Measurements from ENCODE around the gene CCDC33. TPM values are rescaled to one million over a fixed set of nuclear protein-coding genes. Genes with fewer than 3 reads are reported as not detected.

The CCDC33 gene
- total RNA-seq, 4 donors from 2014 or later = 0.13 TPM; not detected in 3

DNA sequence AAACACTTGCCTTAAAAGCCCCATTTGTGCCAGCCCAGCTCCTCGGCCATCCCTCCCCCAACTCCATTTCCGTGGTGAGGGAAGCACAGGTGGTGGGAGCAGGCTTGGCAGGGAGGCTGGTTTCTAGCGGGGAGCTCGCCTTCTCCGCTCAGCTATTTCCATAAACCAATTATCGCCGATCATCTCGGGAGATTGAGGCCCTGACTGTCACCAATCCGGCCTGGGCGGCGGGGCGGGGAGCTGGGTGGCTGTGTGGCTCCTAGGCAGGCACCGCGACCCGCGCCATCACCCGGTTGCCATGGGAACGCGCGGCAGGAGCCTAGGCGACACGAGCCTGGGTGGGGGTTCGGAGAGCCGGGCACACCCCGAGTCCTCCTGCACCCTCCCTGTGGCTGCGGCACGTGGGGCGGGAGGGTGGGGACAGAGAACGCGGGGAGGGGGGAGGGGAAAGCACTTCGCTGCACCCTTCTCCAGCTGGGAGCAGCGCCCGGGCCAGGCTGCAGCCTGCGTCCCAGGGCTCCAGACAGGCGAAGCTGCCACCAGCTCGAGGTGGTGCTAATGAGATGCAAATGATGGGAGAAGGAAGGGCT is 9.3 kb downstream of the CCDC33 start:
- intact Hi-C loops (cut with DNase I) = no loop called here

DNA sequence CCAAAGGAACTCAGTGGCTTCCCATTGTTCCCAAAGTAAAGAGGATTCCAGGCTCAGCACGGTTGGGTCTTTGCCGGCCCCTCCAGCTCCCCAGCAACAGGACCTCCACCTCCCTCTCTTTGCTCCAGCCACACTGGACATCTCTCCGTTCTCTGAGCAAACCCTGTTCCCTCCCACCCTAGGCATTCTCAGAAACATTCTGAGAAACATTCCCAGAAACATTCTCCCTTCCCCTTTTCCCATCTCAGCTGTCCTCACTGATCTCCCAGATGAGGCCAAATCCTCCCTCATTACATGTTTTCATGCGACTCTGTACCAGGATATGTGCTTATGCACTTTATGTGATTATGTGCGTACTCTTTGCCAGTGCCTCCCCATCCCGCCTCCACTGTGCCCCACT is 14.1 kb downstream of the CCDC33 start:
- intact Hi-C loops (cut with DNase I) = no loop called here
- H3K9me3 ChIP-seq = no peaks in the 10 kb centered on the region
- peak overlapping the region; percentile 75 to 78 (median 76) for H3K27ac ChIP-seq
- no peak overlapping the region for H3K4me3 ChIP-seq (replicated peaks in 1 of 3)
- 82 to 85% methylated on average over 6 of the region's 6 CpGs for WGBS, 2 donors
- H3K27me3 ChIP-seq = no peaks in the 10 kb centered on the region
- DNase-seq = no peak
- peaks cover 13 to 31% of the 10 kb centered on the region in 2 donors for H3K4me1 ChIP-seq
- TF ChIP-seq CTCF (IDR thresholded peaks at IDR 0.05) (no peak), POLR2A (IDR thresholded peaks at IDR 0.05) (no peak)
- H3K36me3 ChIP-seq = no peaks in the 10 kb centered on the region

More for the DNA sequence above, 9.3 kb downstream of the CCDC33 start:
- 16 to 21% methylated on average over 11 to 17 of the region's 36 CpGs for WGBS, 2 donors
- Histone ChIP-seq H3K9me3 (no peaks in the 10 kb centered on the region), H3K27ac (no peak overlapping the region), H3K4me3 (replicated peaks in 1 of 3) (no peak overlapping the region), H3K36me3 (no peaks in the 10 kb centered on the region), H3K27me3 (no peaks in the 10 kb centered on the region), H3K4me1 (peaks cover 4 to 36% of the 10 kb centered on the region in 2 donors)
- peak; percentile 43 to 44 for DNase-seq
- TF ChIP-seq POLR2A (IDR thresholded peaks at IDR 0.05) = no peak
- no peak for TF ChIP-seq CTCF (IDR thresholded peaks at IDR 0.05)

DNA sequence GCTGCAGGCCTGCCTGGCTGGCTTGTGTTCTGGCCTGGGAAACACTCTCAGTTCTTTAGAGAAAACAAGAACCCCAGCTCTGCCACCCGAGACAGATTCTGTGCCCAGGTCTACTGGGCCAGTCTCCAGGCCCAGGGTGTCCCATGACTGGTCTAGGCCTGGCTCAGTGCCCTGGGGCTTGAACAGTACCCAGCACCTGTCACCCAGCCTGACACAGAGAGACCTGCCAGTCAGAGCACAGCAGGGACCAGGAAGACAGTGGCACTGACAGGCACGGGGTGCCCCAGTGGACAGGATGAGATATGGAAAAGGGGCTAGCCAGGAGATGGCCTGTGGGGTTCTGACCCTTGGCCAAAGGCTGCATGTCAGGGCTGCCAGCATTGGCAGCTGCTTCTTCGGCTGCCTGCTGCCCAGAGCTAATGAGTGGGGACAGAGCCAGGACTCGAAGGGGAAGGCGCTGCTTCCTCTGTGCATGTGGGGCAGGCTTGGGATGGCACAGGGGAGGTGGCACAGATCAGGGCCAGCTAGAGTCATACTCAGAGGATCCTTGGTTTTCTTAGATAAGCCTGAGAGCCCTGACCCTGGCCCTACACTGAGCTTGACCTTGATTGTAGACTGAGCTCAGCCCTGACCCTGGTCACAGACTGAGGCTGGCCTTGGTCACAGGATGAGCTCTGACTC is 15.1 kb downstream of the CCDC33 start:
- intact Hi-C loops (cut with DNase I) = no loop called here
- Histone ChIP-seq H3K9me3 (no peaks in the 10 kb centered on the region), H3K4me3 (replicated peaks in 1 of 3) (no peak overlapping the region), H3K27ac (peak overlapping the region; percentile 75 to 78 (median 76)), H3K4me1 (peaks cover 13 to 23% of the 10 kb centered on the region in 2 donors), H3K36me3 (no peaks in the 10 kb centered on the region), H3K27me3 (no peaks in the 10 kb centered on the region)
- DNase-seq = peak; percentile 97 to 98
- 11 to 37% methylated on average over 3 to 4 of the region's 5 CpGs for WGBS, 2 donors
- TF ChIP-seq POLR2A (IDR thresholded peaks at IDR 0.05) (no peak), CTCF (IDR thresholded peaks at IDR 0.05) (peak in 1 of 6 experiments; percentile 20)

GRCh38 chr15:74252291-74252690 is 16.2 kb downstream of the CCDC33 start:
- 82 to 89% methylated on average over 3 to 6 of the region's 6 CpGs for WGBS, 2 donors
- DNase-seq = no peak
- Histone ChIP-seq H3K4me3 (replicated peaks in 1 of 3) (no peak overlapping the region), H3K4me1 (peaks cover 13 to 23% of the 10 kb centered on the region in 2 donors), H3K27ac (no peak overlapping the region), H3K9me3 (no peaks in the 10 kb centered on the region), H3K36me3 (no peaks in the 10 kb centered on the region), H3K27me3 (no peaks in the 10 kb centered on the region)
- TF ChIP-seq CTCF (IDR thresholded peaks at IDR 0.05) = no peak
- TF ChIP-seq POLR2A (IDR thresholded peaks at IDR 0.05) = no peak
- intact Hi-C loops (cut with DNase I) = no loop called here

DNA sequence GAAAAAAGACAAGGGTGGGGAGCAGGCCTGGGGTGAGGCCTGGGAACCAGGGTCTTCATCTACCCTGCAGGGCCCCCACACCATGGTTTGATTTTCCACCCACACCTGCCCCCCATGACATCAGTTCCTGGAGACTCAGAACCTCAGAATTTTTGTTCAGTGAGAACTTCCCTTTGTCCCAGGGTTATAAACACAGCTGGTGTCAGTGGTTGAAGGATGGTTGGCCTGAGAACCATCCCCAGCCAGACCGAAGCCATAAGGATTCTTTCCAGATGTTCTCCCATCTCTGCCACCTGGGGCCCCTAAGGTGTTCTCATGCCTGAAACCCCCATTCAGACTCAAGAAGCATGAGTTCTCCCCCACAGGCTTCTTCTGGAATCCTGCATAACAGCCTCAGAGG is 16.6 kb downstream of the CCDC33 start:
- WGBS, 2 donors = 60 to 88% methylated on average over 1 of the region's 1 CpG
- Histone ChIP-seq H3K36me3 (no peaks in the 10 kb centered on the region), H3K27me3 (no peaks in the 10 kb centered on the region), H3K4me3 (replicated peaks in 1 of 3) (no peak overlapping the region), H3K4me1 (peaks cover 13 to 23% of the 10 kb centered on the region in 2 donors), H3K27ac (no peak overlapping the region), H3K9me3 (no peaks in the 10 kb centered on the region)
- DNase-seq = no peak
- TF ChIP-seq CTCF (IDR thresholded peaks at IDR 0.05) (no peak), POLR2A (IDR thresholded peaks at IDR 0.05) (no peak)
- intact Hi-C loops (cut with DNase I) = no loop called here
